GM19351 (cell line): Measurements from ENCODE around the gene NMT1.

Source experiments
- ATAC-seq: cut with Tn5 transposase; IDR thresholded peaks from one replicate; pipeline ENCODE4 v1.9.1; 2021; ENCODE audit warnings: mild to moderate bottlenecking, moderate library complexity; ENCODE audit not compliant: unreplicated experiment

The NMT1 gene

GRCh38 chr17:45132572-45133463, 71.7 kb downstream of the NMT1 start:
- ATAC-seq: peak; percentile 42

DNA sequence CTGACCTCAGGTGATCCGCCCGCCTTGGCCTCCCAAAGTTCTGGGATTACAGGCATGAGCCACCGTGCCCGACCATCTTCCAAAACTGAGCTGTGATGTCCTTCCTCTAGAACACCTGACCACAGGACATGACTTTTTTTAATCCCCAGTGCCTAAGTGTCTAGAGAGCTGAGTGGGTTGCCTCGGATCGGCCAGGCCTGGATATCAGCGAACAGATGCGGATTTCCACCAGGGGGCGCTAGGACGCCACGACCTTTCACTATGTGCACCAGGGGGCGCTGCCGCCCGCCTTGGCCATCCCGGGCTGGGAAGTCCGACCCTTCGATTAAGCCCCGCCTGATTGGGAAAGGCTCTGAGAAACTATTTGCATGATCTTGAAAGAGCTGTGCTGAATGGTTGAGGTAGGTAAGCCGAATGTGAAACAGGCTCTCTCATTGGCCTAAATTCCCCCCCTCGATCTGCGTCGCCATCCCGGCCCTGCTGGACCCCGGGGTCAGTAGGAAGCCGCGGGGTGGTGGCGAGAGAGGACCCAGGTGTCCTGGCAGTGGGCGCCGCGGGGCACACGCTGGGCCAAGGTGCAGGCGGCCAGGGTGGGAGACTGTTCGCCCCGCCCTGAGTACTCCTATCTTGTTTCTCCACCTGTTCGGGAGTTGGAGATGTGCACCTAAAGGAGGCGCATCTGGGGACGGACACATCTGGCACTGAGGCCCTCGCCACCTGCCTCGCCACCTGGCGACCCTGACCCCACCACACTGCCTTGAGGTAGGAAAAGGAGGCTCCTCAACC, 74.3 kb downstream of the NMT1 start, which contains the start of gene ACBD4:
Gene ACBD4 (plus strand): TSS at position 496 of the 786 bp plus-strand sequence. CDS start 458 bp downstream, outside the sequence.
- peak; percentile 81 for ATAC-seq

- ATAC-seq: no peak
These were observed 75.1 kb downstream of the NMT1 start for GRCh38 chr17:45135978-45136791.

GRCh38 chr17:45136846-45137560, 75.9 kb downstream of the NMT1 start:
- no peak for ATAC-seq

DNA sequence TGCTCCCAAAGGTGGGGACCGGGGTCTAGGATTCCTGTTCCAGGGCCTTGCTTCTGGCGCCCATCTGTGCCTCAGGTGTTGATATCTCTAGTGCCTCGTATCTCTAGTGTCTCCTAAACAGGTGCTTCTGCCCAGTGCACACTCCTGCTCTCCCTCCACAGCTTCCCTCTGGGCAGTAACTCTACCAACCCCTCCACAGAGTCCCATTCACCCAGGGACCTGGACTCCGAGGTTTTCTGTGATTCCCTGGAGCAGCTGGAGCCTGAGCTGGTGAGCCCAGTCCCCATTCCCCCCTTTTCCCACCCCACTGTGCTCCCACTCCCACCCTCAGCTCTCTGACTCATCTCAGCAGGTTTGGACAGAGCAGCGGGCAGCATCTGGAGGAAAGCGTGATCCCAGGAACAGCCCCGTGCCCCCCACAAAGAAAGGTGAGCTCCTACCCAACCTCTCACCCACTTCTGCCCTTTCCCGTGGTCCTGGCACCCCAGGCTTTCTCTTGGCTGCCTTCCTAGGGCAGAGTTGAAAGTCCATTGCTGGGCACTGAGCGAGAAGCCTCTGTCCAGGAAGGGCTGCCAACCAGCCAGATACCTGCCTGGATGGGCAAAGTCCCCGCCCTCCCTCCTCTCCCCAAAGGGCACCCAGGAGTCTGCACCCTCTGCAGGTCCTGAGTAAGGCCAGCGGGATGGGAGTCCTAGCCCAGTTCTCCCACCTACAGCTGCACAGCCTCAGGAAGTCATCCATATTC, 76.6 kb downstream of the NMT1 start:
- no peak for ATAC-seq

DNA sequence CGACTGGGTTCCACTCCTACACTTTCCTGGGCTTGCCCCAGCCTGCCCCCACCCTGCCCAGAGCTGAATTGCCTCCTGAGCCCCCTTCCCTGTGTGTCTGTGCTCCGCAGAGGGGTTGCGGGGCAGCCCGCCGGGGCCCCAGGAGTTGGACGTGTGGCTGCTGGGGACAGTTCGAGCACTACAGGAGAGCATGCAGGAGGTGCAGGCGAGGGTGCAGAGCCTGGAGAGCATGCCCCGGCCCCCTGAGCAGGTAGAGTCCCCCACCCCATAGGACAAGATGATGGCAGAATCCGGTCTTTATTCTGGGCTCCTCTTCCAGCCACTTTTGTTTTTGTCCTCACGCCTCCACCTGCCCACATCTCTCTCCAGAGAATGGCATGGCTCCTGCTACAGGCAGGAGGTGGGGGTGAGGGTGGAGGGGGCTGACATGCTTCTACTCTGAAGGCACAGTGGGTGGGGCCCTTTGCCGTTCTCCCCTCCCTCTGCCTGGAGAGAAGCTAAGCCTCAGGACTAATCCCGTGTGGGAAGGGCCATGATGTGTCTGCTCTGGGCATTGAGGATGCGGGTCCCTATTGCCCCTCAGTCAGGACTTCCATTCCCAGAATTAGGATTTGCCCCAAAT, 77.9 kb downstream of the NMT1 start:
- ATAC-seq: no peak

DNA sequence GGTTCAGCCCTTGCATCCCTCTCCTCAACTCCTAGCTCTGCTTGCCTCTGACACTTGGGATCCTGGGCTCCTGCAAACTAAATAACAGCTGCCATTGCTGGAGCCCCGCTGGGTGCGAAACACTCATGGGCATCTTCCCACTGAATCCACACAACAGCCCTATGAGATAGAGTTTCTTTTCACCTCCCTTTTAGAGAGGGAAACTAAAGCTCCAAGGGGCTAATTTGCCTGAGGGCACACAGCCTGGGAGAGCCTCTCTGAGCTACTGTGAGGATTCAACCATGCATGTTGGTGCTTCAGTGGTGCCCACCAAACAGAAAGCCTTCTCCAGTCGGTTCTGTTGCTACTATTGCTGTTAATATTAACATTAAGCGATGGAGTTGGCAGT, 78.4 kb downstream of the NMT1 start:
- ATAC-seq: no peak

- no peak for ATAC-seq
These were observed 82.1 kb downstream of the NMT1 start for GRCh38 chr17:45143094-45143670.

DNA sequence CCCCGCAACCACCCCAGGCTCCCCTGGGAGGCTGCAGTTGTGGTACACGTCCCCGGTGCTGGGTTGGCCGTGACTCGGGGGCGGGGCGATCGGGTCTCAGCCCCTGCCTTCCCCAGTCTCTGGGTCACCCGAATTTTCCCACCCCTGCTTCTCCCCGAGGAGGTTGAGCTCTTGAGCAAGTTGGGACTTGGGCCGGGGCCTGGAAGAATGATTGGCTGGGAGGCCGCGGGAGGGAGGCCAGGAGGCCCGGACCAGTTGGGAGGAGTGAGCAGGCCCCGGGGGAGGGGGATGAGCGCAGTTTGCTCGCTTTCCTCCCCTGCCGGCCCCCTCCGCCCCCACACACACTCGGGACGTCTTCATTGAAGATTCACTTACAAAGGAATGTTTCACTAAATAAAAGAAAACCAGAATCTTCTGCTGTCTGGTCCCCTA, 82.7 kb downstream of the NMT1 start:
- ATAC-seq: no peak

GRCh38 chr17:45144199-45145034, 83.3 kb downstream of the NMT1 start:
- no peak for ATAC-seq

- ATAC-seq: no peak
These were observed 83.9 kb downstream of the NMT1 start for GRCh38 chr17:45145035-45145389.

GRCh38 chr17:45146166-45146565, 85.0 kb downstream of the NMT1 start:
- no peak for ATAC-seq

GRCh38 chr17:45146592-45146889, 85.4 kb downstream of the NMT1 start:
- ATAC-seq: no peak

- no peak for ATAC-seq
These were observed 85.9 kb downstream of the NMT1 start for GRCh38 chr17:45146890-45147580.

DNA sequence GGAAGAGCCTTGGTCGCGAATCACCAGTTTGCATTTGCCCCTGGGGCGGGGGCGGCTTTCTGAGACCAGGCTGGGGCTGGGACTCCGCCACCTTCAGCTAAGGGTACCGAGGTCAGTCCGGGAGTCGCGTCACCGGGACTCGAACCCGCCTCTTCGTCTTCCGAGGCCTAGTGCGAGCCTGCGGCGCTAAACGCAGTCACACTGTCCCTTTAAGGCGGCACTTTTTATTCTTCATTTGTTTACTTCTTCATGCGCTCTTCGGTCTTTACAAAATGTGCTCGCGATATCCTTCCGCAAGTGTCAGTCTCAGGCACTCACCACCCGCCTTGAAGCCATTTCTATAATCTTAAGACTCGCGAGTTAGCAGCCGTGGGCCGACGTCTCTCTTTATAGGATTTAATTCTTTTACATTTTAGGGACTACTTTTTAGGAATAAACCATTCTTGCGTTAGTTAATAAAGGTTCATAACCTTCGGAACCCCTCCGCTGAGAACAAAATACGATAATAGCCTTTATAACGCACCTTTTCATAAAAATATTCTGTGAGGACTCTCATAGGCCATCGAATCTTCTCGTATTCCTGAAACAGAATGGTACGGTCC, 86.6 kb downstream of the NMT1 start:
- no peak for ATAC-seq

DNA sequence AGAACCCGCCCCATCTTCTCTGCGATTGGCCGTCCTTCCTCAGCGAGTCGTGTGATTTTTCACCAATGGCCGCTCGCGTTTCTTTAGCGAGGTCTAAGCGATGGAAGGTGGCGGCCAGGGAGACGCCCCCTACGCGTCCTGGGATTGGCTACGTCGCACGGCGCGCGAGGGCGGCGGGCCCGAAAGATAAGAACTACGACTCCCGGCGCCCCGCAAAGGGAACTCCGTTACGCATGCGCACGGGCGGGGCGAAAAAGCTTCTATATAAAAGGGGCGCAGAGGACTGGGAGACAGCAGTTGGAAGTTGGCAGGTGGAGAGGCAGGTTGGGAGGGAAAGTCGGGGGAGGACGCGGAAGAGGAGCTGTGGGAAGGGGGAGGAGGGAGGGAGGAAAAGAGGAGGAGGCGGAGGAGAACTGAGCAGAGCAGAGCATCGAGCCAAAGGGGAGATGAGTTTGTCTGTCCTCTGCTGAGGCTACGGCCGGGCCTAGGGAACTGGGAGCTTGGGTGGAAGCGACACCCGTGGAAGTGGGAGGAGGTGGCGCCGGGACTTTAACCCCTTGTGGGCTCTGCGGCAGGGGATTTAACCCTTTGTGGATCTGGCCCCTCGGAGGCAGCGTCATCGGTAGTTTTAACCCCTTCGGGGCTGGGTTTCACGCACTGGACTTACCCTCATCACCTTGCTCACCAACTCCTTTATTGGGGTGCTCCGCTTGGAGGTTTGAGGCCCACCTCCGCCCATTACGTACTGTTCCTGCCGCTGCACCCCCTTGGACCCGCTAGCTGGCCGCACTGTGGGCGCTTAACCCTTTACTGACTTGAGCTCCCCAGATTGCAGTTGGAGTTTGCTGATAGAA, 87.3 kb downstream of the NMT1 start, which contains the start of gene HEXIM1:
Gene HEXIM1 (plus strand): TSS at position 293 of the 854 bp plus-strand sequence. CDS start 716 bp downstream, outside the sequence.
- ATAC-seq: peak; percentile 59
